Activated T-cell treated with anti-CD3 and anti-CD28 coated beads for 24 hours (primary cell): ENCODE measurements around the gene OPRL1.

ENCODE experiments used
- DNase-seq: peaks from one replicate; pipeline ENCODE4 v3.0.0-alpha.2; 2020; ENCODE audit warnings: low read depth

OPRL1 gene

DNA sequence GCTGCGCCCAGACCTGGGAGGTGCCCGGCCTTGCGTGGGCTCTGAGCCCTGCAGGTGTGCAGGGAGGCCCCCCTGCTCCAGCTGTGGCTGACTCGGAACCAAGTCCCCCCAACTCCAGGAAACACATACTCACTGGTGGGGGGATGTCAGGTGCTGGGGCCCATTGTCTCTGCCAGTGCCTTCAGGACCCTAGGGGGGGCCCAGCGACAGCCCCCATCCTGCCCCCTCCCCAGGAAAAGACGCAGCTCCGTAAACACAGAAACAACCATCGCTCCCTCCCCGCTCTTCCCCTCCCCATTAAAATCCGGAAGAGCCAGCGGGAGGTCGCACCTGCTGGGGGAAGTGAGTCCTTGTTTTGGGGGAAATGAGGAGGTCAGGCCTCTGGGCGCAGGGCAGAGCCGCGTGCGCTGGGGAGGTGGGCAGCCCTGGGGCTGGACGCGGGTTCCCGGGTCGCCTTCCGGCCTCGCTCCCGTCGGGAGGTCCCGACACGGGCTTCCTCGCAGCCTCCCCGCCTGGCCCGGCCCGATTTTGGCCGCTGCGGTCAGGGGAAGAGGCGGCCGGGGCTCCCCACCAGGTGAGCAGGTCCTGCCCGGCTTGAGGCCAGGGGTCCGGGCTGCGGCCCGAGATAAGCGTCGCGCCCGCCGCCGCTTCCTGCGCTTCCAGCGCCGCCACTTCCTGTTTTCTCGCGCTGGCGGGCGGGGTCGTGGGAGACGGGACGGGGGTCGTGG, 37.7 kb upstream of the OPRL1 start:
- DNase-seq: no peak

DNA sequence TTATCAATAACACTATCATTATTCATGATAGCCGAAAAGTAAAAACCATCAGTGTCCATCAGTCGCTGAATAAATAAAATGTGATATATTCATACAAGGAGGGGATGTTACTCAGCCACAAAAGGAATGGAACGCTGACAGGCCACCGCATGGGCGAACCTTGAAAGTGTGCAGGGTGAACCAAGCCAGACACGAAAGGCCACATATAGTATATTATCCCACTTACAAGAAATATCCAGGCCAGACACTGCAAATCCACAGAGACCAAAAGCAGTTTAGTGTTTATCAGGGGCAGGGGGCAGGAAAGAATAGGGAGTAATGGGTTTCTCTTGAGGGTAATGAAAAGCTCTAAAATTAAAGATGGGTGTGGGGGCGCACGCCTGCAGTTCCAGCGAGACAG, 36.1 kb upstream of the OPRL1 start:
- DNase-seq: no peak

DNA sequence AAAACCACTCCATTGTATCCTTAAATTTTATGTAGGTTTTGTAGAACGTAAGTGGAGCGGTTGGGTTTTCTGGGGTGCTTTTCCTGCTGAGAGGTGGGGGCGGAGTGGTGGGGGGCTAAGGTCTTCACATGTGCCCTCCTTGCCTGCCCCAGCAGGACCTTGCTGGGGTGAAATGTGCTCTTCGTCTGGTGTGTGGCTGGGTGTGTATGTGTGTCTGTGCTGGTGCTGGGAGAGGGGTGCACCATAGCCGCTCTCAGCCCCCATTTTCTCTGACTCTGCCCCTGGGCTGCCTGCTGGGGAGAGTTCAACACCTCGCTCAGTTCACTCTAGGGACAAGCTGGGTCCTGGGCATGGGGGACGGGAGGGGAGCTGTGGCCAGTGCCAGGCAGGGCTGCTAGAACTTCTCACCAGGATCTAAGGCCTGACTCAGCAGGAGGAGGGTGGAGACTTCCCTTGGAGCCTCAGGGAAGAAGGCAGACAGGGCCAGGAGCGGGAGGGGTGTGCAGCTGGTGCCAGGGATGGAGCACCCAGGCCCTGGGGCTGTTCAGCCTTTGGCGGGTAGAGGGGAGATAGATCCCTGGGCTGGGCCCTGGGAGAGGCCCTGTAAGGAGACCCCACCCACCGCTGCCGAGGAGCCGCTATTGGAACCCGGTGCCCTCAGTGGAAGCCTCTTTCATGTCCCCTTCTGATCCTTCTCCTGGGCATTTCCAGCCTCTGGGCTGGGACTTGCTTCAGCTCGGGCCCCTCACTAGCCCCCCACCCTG, 35.2 kb upstream of the OPRL1 start:
- DNase-seq: no peak

DNA sequence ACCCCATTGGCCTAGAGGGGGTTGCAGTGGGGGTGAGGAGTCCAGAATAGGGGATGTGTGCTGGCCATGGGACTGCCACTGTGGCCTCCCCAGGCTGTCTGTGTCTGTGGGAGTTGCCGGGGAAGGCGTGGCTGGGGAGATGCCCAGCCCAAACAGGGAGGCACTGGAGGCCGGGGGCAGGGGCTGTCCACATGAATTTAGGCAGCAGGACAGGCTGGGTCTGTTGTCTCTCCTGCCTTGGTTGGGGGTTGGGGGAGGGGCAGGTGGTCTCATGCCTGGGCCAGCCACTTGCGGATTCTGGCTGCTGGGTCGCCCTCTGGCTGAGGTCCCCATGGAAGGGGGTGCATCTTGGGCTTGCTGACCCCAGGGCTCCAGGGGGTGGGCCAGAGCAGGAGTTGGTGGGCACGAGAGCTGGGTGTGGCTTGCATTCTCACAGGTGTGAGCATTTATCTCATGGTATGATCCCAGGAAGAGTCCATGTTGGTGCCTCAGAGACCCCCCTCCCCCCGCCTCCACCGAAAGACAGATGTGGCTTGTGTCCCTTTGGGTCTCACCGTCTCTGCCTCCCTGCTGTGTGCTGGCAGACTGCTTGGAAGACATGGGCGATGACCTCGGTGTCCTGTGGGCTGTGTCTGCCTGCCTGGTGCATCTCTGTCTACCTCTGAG, 34.4 kb upstream of the OPRL1 start:
- no peak for DNase-seq

DNA sequence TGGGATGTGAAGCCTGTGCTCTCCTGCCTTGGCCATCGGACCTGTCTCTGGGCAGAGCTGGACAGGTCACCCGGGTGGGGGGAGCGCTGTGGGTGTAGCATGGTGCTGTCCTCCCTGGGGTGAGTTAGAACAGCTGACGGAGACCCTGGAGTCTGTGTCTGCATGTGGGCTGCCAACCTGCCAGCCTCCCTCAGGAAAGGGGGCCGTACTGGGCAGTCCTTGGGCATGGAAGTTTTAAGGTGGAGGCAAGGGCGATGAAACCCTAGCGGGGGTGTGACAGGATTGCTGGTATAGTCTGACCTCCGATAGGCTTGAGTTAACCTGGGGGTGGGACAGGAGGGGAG, 32.9 kb upstream of the OPRL1 start:
- no peak for DNase-seq

DNA sequence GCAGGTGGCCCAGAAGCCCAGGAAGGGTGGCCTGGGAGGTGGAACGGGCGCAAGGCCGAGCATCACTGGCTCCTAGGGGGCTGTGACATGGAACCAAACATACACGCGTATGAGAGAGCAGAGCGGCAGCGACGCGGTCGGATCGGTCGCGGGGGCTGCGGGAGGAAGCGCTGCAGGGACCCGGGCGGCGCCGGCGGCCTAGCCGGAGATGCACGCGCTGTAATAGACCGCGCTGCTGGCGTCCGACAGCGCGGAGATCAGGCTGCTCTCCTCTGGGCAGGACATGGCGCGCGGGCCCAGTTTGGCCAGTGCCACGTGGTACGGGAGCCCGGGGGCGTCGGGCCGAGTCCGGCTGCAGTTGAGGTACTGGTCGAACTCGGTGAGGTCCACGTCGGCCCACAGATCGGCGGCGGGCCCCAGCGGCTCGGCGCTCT, 31.9 kb upstream of the OPRL1 start:
- no peak for DNase-seq

DNA sequence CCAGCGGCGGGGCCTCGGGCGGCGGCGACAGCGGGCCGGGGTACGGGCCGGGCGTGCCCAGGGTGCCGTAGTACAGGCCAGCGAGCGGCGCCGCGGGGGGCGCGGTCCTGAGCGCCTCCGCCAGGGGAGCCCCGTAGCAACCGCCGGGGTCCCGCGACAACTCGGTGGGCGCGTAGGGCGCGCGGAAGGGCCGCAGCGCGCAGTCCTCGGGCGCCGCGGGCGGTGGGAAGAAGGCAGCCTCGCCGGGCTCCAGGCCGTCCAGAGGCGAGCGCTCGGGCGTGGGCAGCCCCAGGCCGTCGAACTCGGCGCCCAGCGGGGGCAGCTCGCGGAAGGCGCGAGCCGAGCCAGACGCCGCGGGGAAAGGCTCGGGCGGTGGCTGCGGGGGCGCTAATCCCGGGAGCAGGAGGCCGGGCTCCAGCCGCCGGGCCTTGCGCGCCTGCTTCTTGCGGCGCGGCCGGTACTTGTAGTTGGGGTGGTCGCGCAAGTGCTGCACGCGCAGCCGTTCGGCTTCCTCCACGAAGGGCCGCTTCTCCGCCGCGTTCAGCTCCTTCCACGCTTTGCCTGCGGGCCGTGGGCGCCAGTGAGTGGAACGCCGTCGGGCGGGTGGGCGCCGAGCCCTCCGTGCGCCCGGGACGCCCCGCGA, 31.4 kb upstream of the OPRL1 start:
- no peak for DNase-seq

DNA sequence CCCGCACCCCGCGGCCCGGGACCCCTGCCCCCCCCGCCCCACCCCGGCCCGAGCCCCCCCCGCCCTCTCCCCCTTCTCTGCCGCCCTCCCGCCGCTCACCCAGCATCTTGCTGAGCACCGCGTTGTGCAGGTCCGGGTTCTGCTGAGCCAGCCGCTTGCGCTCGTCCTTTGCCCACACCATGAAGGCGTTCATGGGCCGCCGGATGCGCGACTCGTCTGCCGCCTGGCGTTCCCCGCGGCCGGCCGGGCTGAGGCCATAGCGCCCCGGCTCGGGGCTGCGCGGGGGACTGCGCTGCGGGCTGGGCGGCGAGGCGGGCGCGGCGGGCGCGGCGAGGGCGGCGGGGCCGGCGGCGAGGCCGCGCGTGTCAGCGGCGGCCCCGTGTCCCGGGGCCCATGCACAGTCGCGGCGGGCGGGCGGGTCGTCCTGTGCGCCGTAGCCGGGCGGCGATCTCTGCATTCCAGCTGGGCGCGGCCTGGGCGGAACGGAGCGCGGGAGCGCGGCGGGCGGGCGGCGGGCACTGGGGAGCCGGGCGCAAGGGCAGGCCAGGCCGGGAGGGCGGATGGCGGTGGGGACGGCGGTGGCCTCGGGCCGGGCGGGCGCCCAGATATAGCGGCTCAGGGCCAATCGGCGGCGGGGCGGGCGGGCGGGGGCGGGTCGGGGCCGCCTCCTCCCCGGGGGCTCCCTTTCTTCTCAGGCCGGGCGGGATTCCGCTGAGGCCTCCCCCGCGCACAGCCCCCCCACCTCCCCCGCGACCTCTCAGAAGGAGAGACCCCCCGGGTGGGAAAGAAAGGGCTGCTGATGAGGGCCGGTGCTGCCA, 30.6 kb upstream of the OPRL1 start, which contains the start of gene SOX18:
Gene SOX18, minus strand, starts transcription at position 580 of the 818 bp plus-strand sequence. Its CDS starts 123 bp downstream, at position 457.
- DNase-seq: no peak

DNA sequence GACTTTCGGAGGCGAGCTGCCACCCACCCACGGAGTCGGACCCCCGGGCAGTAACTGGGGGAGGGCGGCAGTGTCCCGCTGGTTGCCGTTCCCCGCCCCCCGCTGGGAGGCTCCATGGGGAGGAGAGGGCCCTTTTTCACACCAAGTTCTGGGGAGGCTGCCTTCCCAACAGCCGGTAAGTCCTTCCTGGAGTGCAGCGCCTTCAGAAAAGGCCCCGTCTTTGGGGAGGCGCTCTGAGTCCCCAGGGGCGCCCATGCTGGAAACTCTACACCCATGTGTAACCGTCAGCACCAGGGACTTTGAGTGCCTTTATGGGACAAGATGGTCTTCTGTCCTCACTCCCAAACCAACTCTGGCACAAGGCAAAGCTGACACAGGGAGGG, 30.0 kb upstream of the OPRL1 start:
- DNase-seq: no peak

DNA sequence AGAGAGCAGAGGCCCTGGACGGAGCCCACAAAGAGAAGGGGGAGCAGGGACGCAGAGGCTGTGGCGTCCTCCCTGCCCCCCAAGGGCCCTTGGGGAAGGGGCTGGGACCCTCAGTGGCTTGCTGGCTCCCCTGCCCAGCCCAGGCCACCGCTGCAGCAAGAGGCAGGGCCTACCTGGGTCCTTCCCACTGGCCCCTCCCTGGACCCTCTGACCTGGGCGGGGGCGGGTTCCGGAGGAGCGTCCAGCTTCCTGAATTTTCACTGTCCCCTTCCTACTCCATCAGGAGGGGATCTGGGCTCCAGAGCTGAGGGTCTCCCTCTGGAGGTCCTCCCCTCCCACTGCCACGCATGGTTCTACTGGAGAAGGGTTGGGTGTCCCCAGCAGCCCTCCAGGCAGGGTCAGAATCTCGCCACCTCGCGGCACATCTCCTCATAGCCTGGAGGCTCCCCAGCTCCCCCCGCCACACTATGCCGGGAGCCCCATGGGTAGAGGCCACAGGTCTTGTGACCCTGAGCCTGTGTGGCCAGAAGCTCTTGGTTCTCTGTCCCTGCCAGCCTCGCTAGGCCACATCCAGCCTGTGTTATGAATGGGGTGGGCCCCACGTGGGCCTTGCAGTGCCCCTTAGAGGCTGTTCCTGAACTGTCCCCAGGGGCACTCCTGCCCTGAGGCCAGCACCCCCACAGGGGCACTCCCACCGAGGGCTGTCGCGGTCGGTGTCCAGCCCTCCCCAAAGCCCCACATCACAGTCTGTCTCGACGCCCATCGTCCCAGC, 29.4 kb upstream of the OPRL1 start:
- no peak for DNase-seq

DNA sequence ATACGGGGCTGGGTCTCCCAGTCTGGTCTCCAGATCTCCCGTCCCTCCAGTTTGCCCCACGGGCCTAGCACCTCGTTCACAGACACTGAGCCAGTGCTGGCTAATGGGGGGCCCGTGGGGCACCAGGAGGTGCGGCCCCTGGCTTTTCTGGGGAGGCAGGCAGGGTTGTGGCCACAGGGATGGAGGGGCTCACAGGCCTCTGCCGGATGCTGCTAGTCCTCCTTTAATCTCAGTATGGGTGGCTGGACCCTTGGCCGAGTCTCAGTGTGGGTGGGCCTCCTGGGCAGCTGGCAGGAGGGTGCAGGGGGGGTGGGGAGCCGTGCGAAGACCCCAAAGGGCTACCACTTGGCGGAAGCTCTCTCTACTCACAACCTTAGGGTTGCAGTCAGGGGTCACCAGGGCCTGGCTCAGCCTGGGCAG, 28.8 kb upstream of the OPRL1 start:
- DNase-seq: no peak

DNA sequence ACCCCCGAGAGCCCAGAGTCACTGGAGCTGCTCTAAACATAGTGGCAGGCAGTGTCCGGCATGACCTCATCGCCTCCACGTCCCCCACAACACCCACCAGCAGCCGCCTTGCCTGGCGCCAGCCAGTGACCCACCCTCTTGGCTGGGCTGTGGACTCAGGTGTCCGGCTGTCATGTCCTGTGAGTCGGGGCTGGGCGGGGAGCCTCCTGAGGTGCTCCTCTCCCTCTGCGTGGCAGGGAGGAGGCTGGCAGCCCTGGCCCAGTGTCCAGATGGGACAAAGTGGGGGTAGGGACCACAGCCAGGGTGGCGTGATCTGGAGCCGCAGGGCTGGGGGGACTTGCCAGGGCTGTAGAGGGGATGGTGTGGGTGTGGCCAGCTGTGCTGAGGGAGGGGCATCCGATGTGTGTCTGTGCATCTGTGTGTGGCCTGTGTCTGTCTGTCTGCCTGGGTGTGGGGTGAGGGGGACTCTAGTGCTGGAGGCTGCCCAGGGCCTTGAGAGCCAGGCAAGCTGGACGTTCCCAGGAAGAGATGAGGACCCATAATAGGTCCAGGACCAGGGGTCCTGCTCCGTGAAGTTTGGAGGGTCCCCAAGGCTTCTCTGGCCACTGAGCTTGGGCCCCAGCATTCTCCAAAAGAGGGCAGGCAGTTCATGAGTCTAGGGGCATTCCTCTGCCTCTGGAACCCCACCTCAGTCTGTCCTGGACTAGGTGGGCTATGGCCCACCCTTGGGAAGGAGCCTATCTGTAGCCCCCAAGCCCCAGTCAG, 28.1 kb upstream of the OPRL1 start:
- no peak for DNase-seq

DNA sequence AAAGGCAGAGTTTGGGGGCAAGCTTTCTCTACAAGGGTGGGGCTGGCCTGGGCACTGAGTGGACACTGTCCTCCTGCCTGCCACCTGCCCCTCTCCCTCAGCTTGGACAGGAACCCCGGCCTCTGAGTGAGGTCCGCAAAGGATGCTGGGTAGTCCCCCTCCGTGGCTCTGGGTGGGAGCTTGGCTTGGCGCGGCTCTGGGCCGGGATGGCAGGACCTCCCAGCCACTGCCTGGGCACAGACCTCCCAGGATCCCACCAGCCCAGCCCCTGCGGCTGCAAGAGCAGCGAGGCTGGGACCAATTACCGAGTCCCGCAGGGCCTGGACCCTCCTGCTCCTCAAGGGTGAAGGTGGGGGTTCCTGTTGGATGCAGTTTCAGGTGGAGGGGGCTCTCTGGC, 27.6 kb upstream of the OPRL1 start:
- DNase-seq: no peak

DNA sequence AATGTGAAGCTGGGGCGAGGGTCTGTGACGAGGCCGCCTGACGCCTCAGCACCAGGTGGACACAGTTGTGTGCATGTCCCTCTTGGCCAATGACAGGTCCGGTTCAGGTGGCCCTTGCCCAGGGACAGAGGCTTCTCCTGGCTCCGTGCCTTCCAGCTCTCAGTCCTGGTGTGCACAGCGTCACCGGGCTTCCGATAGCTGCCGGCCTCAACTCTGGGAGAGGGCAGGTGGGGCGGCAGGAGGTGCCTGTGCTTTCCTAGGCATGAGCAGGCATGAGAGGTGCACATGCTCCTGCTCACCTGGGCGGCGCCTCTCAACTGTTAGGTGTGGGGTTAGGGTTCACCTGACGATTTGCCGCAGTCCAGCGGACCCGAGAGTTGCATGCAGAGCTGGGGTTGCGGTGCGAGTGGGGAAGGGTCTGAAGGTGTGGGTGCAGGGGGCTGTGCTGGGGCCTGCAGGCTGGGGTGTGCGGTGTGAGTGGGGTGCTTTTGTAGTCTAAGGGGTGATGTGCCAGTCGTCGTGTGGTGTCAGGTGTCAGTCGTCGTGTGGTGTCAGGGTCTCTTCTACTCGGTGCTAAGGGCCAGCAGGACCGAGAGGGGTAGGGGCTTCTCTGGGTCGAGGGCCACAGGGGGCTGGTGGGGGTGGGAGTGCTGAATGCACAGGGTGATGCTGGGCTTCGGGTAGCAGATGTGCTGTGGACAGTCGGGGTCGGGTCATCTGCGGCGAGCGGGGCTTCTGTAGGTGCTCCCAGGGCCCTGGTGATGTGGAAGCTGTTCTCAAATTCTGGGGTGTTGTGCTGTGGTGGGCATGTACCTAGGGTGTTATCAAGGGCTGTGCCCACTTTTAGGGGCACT, 26.7 kb upstream of the OPRL1 start:
- DNase-seq: no peak

DNA sequence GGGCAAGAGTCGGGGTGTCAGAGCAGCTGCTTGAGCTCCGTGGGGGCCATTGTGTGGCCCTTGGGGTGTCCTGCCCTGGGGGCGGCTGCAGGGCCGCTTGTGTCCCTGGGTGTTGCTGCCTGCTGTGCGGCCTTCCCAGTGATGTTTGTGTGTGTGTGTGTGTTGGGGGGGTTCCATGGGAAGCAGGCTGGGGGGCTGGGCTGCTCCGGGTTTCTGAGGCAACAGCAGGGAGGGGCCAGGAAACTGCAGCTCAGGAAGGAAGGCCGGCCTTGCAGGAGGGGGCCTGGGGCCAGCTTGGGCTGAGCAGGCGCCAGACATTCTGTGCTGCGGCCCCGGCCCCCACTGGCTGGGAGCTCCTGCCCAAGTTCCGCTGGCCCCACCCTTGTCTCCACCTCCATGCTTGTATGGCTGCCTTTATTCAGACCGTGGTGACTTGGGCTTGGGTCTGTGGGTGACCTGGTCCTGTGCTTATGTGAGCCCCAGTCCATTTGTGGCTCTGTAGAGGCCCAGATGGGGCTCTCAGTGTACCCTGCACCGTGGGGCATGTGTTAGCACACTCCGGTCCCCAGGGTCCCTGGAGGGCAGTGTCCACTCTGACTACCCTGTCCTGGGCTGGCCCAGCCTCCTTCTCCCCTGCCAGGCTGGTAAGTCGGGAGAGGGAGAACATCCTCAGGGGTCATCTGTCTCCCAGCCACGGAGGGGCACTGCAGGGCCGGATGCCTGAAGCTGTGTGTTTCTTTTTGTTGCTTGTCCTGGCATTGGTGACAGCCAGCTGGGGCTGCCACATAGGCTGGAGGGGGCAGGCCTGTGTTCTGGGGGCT, 25.8 kb upstream of the OPRL1 start:
- no peak for DNase-seq

DNA sequence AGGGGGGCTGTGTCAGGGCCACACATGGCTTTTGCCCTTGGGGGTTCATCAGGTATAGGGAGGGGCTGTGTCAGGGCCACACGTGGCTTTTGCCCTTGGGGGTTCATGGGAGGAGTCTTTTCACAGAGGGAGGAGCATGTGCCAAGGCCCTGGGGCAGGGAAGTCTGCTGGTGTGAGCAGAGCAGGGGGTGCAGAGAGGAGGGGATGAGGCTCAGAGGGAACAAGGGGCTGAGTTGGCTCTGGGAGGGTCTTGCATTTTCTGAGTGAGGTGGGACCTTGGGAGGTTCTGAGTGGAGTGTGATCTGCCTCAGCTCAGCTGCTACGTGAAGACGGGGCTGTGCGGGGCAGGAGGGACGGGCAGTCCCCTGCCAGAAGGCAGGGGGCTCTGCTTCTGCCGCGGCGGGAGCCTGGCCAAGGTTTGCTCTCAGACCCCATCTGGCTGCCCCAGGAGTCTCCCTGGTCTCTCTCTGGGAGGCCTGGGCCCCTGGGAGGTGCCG, 24.4 kb upstream of the OPRL1 start:
- no peak for DNase-seq

DNA sequence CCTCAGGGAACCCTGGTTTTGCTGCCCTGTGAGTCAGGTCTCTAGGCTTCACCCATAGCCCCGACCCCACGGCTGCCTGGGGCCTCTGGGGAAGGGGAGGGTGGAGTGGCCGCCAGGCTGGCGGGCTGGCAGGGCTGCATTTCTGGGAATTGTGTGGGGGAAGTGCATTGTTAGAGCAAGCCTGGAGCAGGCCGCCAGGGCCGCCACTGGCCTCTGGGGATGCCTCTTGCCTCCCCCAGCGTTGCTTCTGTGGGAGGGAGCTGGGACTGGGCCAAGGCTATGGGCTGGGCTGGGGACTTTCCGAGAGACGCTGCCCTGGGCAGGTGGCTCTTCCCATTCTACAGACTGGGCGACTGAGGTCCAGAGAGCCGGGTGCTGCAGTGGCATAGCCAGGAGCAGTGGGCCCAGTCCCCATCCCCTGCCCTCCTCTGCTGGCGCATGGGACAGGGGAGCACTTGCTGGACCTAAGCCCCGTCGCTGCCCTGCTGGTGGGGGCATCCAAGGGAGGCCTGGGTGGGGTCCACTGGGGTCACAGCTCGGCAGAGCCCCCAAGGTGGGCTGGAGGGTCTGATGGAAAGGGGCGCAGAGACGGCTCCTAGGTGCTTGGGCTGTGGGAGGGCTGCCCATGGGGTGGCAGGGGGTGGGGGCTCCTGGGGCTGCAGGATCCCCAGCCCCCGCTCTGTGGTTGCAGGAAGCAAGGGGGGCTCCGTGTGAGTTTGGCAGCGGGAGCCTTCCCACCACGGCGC, 23.8 kb upstream of the OPRL1 start:
- no peak for DNase-seq

DNA sequence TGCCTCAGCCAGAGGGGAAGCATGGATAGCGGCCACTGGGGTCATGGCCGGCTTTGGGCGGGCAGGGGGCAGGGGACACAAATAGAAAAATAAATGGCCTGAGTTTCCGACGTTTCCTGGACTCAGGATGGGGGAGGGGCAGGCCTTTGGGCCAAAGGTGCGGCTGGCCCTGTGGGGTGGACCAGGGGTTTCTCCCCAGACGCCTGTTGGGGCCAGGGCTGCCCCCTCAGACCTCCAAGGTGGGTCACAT, 23.3 kb upstream of the OPRL1 start:
- no peak for DNase-seq
